ENCODE data around the gene MRPS34.

MRPS34 gene

GRCh38 chr16:1768767-1769401, 4.0 kb downstream of the MRPS34 start:
- no peak for DNase-seq

GRCh38 chr16:1768061-1768766, 4.7 kb downstream of the MRPS34 start:
- no peak for DNase-seq

GRCh38 chr16:1767116-1767994, 5.6 kb downstream of the MRPS34 start:
- no peak for DNase-seq

GRCh38 chr16:1766701-1767100, 6.2 kb downstream of the MRPS34 start:
- DNase-seq: no peak

GRCh38 chr16:1766231-1766630, 6.7 kb downstream of the MRPS34 start:
- no peak for DNase-seq

- DNase-seq: no peak
Observed at GRCh38 chr16:1765826-1766225, 7.1 kb downstream of the MRPS34 start.

GRCh38 chr16:1764971-1765370, 8.0 kb downstream of the MRPS34 start:
- DNase-seq: no peak

- no peak for DNase-seq
Observed at GRCh38 chr16:1763521-1764511, 9.1 kb downstream of the MRPS34 start.

GRCh38 chr16:1762879-1763520, 9.9 kb downstream of the MRPS34 start:
- no peak for DNase-seq

- no peak for DNase-seq
Observed at GRCh38 chr16:1762196-1762878, 10.6 kb downstream of the MRPS34 start.

GRCh38 chr16:1761751-1762150, 11.2 kb downstream of the MRPS34 start:
- DNase-seq: no peak

- no peak for DNase-seq
Observed at GRCh38 chr16:1760911-1761310, 12.0 kb downstream of the MRPS34 start.

- DNase-seq: no peak
Observed at GRCh38 chr16:1759511-1759910, 13.4 kb downstream of the MRPS34 start.

- DNase-seq: no peak
Observed at GRCh38 chr16:1758923-1759322, 14.0 kb downstream of the MRPS34 start.

GRCh38 chr16:1757714-1758461, 15.0 kb downstream of the MRPS34 start:
- DNase-seq: no peak

GRCh38 chr16:1754204-1754603, 18.7 kb downstream of the MRPS34 start:
- DNase-seq: no peak

- DNase-seq: no peak
Observed at GRCh38 chr16:1752853-1753252, 20.1 kb downstream of the MRPS34 start.

GRCh38 chr16:1751946-1752345, 21.0 kb downstream of the MRPS34 start:
- no peak for DNase-seq

GRCh38 chr16:1749152-1750117, 23.5 kb downstream of the MRPS34 start:
- DNase-seq: no peak

All from hematopoietic multipotent progenitor cell treated with erythropoietin and hydrocortisone succinate and interleukin-3 and kit ligand, for 8 days (in vitro differentiated cells).